ENCODE results near the gene ACSL3. TPM values are rescaled to one million over a fixed set of nuclear protein-coding genes. Genes with fewer than 3 reads are reported as not detected.
"Not testable (repeated sequence)": the region's sequence is repeated elsewhere in the genome, so short reads cannot be mapped to it uniquely, and the experiment has no call there.

Gene ACSL3
- total and polyA plus RNA-seq, 5 donors: 14.4 to 50.4 (median 36.2) TPM

DNA sequence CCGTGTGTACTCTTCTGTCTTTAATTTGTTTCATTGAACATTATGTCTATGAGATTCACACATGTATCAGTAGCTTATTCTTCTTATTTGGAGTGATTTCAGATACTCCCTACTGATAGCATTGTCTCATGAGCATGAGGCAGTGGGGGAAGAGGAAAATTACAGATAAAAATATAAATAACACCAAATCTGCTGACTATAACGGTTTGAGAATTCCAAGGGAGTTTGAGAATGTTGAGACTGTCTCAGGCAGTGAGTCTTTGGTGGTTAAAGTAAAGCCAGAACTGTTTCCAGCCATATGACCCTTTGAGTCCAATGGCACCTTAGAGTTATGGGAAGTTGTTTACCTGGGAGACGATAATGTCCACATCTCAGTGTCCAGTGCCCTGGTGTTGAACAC, 118.6 kb downstream of the ACSL3 start:
- no peak overlapping the region for H3K27ac ChIP-seq (ENCODE audit: low read length)
- no peak overlapping the region for H3K4me3 ChIP-seq (ENCODE audit: low read length)
- ATAC-seq: no peak
- DNase-seq: no peak
- no peaks in the 10 kb centered on the region for H3K27me3 ChIP-seq (ENCODE audit: control insufficient read depth, insufficient read depth)
- WGBS: 58% methylated on average over 3 of the region's 3 CpGs
- H3K9me3 ChIP-seq (ENCODE audit: control insufficient read depth, low read length): no peaks in the 10 kb centered on the region
- H3K4me1 ChIP-seq (ENCODE audit: control insufficient read depth, insufficient read depth, low read length): no peaks in the 10 kb centered on the region
- intact Hi-C loops (cut with DNase I): no loop called here

DNA sequence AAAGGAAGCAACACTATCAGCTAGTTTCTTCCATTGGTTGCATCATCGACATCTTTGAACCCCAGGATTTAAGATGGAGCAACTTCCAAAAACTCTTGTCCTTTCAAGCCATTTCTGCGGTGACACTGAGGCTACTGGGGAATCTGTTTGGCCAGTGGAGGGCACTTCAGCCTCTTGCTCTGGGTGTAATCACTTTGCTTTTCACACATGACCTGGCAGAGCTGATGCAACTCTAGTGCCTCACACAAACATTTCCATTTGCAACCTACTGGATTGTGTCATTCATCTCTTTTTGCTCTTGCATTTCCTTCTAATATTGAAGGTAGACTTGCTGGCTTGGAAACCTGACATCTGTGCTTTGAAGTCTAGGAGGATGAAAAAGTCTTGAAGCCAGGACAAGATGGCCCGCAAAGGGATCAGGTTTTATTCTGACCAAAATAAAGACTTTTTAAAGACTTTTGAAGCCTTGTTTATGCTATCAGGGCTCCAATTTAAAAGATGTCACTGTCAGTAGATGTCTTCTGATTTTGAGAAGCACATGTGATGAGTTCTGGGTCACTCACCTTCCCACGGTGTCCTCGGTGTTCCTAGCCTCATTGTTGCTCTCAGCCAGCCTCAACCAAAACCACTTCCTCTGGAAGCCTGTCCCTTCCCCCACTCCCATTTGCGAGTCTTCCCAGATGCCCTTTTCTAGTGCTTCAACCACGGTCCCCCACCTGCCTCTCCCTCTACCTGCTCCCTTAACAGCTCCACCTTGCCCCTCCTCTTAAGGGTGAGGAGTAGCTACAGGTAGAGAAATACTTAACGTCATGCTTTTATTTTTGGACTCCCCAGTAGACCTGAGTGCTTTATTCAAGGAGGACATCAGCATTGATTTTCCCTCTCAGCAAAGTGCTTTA, 121.4 kb downstream of the ACSL3 start:
- Histone ChIP-seq H3K9me3 (ENCODE audit: control insufficient read depth, low read length) (no peaks in the 10 kb centered on the region), H3K4me1 (ENCODE audit: control insufficient read depth, insufficient read depth, low read length) (no peaks in the 10 kb centered on the region), H3K27ac (ENCODE audit: low read length) (no peak overlapping the region), H3K27me3 (ENCODE audit: control insufficient read depth, insufficient read depth) (no peaks in the 10 kb centered on the region), H3K4me3 (ENCODE audit: low read length) (no peak overlapping the region)
- 72% methylated on average over 8 of the region's 8 CpGs for WGBS
- ATAC-seq (peak; percentile 90 to 91), DNase-seq (peak; percentile 55 to 71 (median 67))
- intact Hi-C loops (cut with DNase I): loop anchor here in 1 of 4 donors (5.0 kb wide), 1 partner anchor 120 kb away; no protein-coding TSS in a partner anchor

DNA sequence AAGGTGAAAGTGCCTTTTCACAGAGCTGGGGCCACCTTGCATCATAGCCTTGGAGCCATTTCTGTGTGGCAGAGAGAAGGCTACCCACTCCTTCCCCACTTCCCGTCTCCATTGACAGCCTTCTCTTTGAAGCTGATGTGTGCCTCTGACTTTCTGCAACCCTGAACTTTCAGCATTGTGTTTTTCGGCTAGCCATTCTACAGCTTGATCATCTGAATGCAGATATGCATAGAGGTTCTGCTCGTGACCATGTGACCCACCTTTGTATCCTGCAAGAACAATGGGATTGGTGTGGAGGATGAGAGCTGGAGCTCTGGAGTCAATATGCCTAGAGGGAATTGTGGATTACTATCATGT, 122.1 kb downstream of the ACSL3 start:
- Histone ChIP-seq H3K9me3 (ENCODE audit: control insufficient read depth, low read length) (no peaks in the 10 kb centered on the region), H3K4me1 (ENCODE audit: control insufficient read depth, insufficient read depth, low read length) (no peaks in the 10 kb centered on the region), H3K27me3 (ENCODE audit: control insufficient read depth, insufficient read depth) (no peaks in the 10 kb centered on the region), H3K4me3 (ENCODE audit: low read length) (no peak overlapping the region), H3K27ac (ENCODE audit: low read length) (no peak overlapping the region)
- WGBS: 82% methylated on average over 3 of the region's 3 CpGs
- intact Hi-C loops (cut with DNase I): loop anchor here in 1 of 4 donors (5.0 kb wide), 1 partner anchor 119 kb away; no protein-coding TSS in a partner anchor
- DNase-seq (no peak), ATAC-seq (no peak)

DNA sequence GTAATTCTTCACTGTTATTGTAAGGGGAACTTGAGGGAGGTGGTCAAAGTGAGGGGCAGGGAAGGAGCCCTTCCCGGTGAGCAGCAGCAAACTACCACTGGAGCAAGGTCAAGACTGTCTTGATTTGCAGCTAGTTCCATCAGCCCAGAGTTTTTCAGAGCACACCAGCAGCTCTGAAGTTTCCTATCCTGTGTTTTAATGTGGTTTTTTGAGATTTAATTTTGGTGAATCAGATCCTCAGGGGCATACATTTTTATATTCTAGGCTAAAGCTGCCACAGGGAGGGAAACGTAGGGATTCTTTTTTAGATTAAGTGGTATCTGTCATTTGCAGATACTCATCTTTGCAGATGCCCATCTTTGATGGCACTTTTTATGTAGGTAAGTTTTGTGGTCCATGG, 124.1 kb downstream of the ACSL3 start:
- DNase-seq: no peak
- no peak for ATAC-seq
- no peak overlapping the region for H3K27ac ChIP-seq (ENCODE audit: low read length)
- no peaks in the 10 kb centered on the region for H3K27me3 ChIP-seq (ENCODE audit: control insufficient read depth, insufficient read depth)
- no peaks in the 10 kb centered on the region for H3K9me3 ChIP-seq (ENCODE audit: control insufficient read depth, low read length)
- no peak overlapping the region for H3K4me3 ChIP-seq (ENCODE audit: low read length)
- H3K4me1 ChIP-seq (ENCODE audit: control insufficient read depth, insufficient read depth, low read length): no peaks in the 10 kb centered on the region
- 86% methylated on average over 2 of the region's 2 CpGs for WGBS
- intact Hi-C loops (cut with DNase I): loop anchor here in 1 of 4 donors (5.0 kb wide), 1 partner anchor 117 kb away; no protein-coding TSS in a partner anchor

GRCh38 chr2:222989431-222989830, 128.6 kb downstream of the ACSL3 start:
- no peaks in the 10 kb centered on the region for H3K9me3 ChIP-seq (ENCODE audit: control insufficient read depth, low read length)
- intact Hi-C loops (cut with DNase I): no loop called here
- no peaks in the 10 kb centered on the region for H3K4me1 ChIP-seq (ENCODE audit: control insufficient read depth, insufficient read depth, low read length)
- ATAC-seq (no peak), DNase-seq (no peak)
- no peak overlapping the region for H3K27ac ChIP-seq (ENCODE audit: low read length)
- H3K27me3 ChIP-seq (ENCODE audit: control insufficient read depth, insufficient read depth): no peaks in the 10 kb centered on the region
- no peak overlapping the region for H3K4me3 ChIP-seq (ENCODE audit: low read length)

DNA sequence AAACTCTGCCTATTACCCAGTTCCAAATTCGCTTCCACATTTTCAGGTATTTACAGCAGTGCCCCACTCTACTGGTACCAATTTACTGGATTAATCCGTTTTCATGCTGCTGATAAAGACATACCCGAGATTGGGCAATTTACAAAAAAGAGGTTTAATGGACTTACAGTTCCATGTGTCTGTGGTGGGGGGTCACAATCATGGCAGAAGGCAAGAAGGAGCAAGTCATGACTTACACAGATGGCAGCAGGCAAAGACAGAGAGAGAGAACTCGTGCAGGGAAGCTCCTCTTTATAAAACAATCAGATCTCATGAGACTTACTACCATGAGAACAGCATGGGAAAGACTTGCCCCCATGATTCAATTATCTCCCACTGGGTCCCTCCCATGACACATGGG, 129.4 kb downstream of the ACSL3 start:
- not testable (repeated sequence) for H3K4me1 ChIP-seq (ENCODE audit: control insufficient read depth, insufficient read depth, low read length); H3K27me3 ChIP-seq (ENCODE audit: control insufficient read depth, insufficient read depth); ATAC-seq; H3K27ac ChIP-seq (ENCODE audit: low read length); H3K4me3 ChIP-seq (ENCODE audit: low read length); DNase-seq; H3K9me3 ChIP-seq (ENCODE audit: control insufficient read depth, low read length)
- WGBS: 84% methylated on average over 4 of the region's 4 CpGs
- intact Hi-C loops (cut with DNase I): loop anchor here in 1 of 4 donors (10.0 kb wide), 1 partner anchor 55 kb away; no protein-coding TSS in a partner anchor

- DNase-seq (no peak), ATAC-seq (no peak)
- H3K4me3 ChIP-seq (ENCODE audit: low read length): no peak overlapping the region
- H3K27me3 ChIP-seq (ENCODE audit: control insufficient read depth, insufficient read depth): no peaks in the 10 kb centered on the region
- intact Hi-C loops (cut with DNase I): loop anchor here in 1 of 4 donors (10.0 kb wide), 1 partner anchor 53 kb away; no protein-coding TSS in a partner anchor
- H3K9me3 ChIP-seq (ENCODE audit: control insufficient read depth, low read length): no peaks in the 10 kb centered on the region
- H3K4me1 ChIP-seq (ENCODE audit: control insufficient read depth, insufficient read depth, low read length): no peaks in the 10 kb centered on the region
- 41% methylated on average over 2 of the region's 2 CpGs for WGBS
- no peak overlapping the region for H3K27ac ChIP-seq (ENCODE audit: low read length)
Observed at GRCh38 chr2:222992137-222992536, 131.3 kb downstream of the ACSL3 start.

Other genes with a start within 250 kb of the ACSL3 start
- 10 to 100 TPM; 14.8 to 20.3 (median 16.5) TPM for gene FARSB, start 204.9 kb upstream of the ACSL3 start, total RNA-seq
- gene FARSB, start 204.9 kb upstream of the ACSL3 start, polyA plus RNA-seq: 11.7 TPM
- under 1 TPM in 1 of 4 donors, not detected in 3; 0.59 TPM for gene MOGAT1, start 189.4 kb upstream of the ACSL3 start, total RNA-seq
- 0.16 TPM for gene MOGAT1, start 189.4 kb upstream of the ACSL3 start, polyA plus RNA-seq
- gene KCNE4, start 191.2 kb downstream of the ACSL3 start, total RNA-seq: 1 to 10 TPM; 2.2 to 5.0 (median 3.4) TPM
- gene KCNE4, start 191.2 kb downstream of the ACSL3 start, polyA plus RNA-seq: 3.3 TPM

Data from right cardiac atrium (tissue), 5 donors.